NOMO-1 (cell line): Measurements from ENCODE around the gene TNFRSF6B.
A peak's percentile ranks its signal among the peaks of the same experiment; 100 is the strongest.
"Not testable (repeated sequence)": the region's sequence is repeated elsewhere in the genome, so short reads cannot be mapped to it uniquely, and the experiment has no call there.

Source experiments
- DNase-seq, 2 experiments: peaks; one replicate each; lab custom pipeline; 2025; ENCODE audit not compliant: unreplicated experiment in 2 of 2; lab: John Stamatoyannopoulos, UW

Gene TNFRSF6B

GRCh38 chr20:63696628-63697356 lies at the start of gene TNFRSF6B:
TNFRSF6B (plus strand) TSS chr20:63696652; CDS start chr20:63696768, 116 bp downstream.
- DNase-seq: no peak

GRCh38 chr20:63648190-63648589 lies 48.3 kb upstream of the TNFRSF6B start:
- DNase-seq: no peak

GRCh38 chr20:63648895-63649589 lies 47.4 kb upstream of the TNFRSF6B start:
- no peak for DNase-seq

GRCh38 chr20:63650486-63650885 lies 46.0 kb upstream of the TNFRSF6B start:
- not testable (repeated sequence) for DNase-seq

GRCh38 chr20:63651942-63652191 lies 44.6 kb upstream of the TNFRSF6B start:
- no peak for DNase-seq

GRCh38 chr20:63652192-63652980 lies 44.1 kb upstream of the TNFRSF6B start:
- DNase-seq: no peak

GRCh38 chr20:63653041-63653973 lies 43.1 kb upstream of the TNFRSF6B start, which contains the start of gene STMN3:
STMN3 (minus strand) TSS chr20:63653424; CDS start chr20:63653345, 79 bp downstream.
- DNase-seq: peak; percentile 72 to 92

GRCh38 chr20:63653974-63654668 lies 42.3 kb upstream of the TNFRSF6B start:
- no peak for DNase-seq

GRCh38 chr20:63655249-63655648 lies 41.2 kb upstream of the TNFRSF6B start:
- DNase-seq: no peak

GRCh38 chr20:63656451-63656850 lies 40.0 kb upstream of the TNFRSF6B start:
- no peak for DNase-seq

- peak in 1 of 2 experiments; percentile 23 for DNase-seq
These were observed 39.1 kb upstream of the TNFRSF6B start for GRCh38 chr20:63657260-63657936.

GRCh38 chr20:63657937-63658748 lies 38.3 kb upstream of the TNFRSF6B start, which contains the start of gene RTEL1:
RTEL1 (plus strand) TSS chr20:63658312; CDS start chr20:63659403, 1,091 bp downstream.
- DNase-seq: peak; percentile 85 to 90

GRCh38 chr20:63658749-63659187 lies 37.7 kb upstream of the TNFRSF6B start:
- peak; percentile 33 to 42 for DNase-seq

GRCh38 chr20:63659370-63659769 lies 37.1 kb upstream of the TNFRSF6B start:
- no peak for DNase-seq

GRCh38 chr20:63660174-63660573 lies 36.3 kb upstream of the TNFRSF6B start:
- not testable (repeated sequence) for DNase-seq

- DNase-seq: no peak
These were observed 35.8 kb upstream of the TNFRSF6B start for GRCh38 chr20:63660622-63661021.

GRCh38 chr20:63661108-63661507 lies 35.3 kb upstream of the TNFRSF6B start:
- DNase-seq: no peak
